ENCODE results near the gene CD274.
"Not testable (repeated sequence)": the region's sequence is repeated elsewhere in the genome, so short reads cannot be mapped to it uniquely, and the experiment has no call there.

The CD274 gene

DNA sequence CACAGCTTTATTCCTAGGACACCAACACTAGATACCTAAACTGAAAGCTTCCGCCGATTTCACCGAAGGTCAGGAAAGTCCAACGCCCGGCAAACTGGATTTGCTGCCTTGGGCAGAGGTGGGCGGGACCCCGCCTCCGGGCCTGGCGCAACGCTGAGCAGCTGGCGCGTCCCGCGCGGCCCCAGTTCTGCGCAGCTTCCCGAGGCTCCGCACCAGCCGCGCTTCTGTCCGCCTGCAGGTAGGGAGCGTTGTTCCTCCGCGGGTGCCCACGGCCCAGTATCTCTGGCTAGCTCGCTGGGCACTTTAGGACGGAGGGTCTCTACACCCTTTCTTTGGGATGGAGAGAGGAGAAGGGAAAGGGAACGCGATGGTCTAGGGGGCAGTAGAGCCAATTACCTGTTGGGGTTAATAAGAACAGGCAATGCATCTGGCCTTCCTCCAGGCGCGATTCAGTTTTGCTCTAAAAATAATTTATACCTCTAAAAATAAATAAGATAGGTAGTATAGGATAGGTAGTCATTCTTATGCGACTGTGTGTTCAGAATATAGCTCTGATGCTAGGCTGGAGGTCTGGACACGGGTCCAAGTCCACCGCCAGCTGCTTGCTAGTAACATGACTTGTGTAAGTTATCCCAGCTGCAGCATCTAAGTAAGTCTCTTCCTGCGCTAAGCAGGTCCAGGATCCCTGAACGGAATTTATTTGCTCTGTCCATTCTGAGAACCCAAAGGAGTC lies at the start of gene CD274:
Gene CD274, plus strand, starts transcription at position 184 of the 733 bp plus-strand sequence. CDS start 5,572 bp downstream, outside the sequence.
- peak; percentile 85 for DNase-seq

DNA sequence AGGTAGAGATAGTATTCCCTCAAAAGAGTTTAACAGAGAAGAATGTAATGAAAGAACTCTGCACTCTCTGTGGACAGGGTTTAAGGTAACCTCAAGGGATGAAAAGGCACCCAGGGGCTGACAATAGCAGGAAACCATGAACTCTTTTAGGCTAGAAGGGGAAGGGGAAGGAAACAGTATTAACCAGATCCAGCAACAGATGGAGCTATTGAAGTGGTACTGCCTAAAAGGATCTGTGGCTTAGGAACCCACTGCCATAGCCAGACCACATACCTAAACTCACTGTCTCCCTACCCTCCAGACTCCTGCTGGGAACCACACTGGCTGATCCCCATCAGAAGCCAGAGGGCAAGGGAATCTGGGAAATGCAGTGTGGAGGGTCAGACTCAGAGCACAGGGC lies 48.1 kb upstream of the CD274 start:
- DNase-seq, result no peak

DNA sequence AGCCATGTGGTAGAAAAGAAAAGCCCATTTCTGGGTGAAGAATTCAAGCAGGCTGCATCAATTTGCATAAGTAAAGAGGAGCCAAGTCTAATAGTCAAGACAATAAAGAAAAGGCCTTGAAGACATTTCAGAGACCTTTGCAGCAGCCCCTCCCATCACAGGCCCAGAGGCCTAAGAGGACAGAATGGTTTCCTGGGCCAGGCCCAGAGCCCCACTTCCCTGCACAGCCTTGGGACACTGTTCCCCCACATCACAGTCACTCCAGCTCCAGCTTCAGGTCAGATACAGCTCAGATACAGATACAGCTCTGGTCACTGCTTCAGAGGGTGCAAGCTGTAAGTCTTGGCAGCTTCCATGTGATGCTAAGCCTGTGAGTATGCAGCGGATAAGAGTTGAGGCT lies 41.7 kb upstream of the CD274 start:
- DNase-seq, result no peak

DNA sequence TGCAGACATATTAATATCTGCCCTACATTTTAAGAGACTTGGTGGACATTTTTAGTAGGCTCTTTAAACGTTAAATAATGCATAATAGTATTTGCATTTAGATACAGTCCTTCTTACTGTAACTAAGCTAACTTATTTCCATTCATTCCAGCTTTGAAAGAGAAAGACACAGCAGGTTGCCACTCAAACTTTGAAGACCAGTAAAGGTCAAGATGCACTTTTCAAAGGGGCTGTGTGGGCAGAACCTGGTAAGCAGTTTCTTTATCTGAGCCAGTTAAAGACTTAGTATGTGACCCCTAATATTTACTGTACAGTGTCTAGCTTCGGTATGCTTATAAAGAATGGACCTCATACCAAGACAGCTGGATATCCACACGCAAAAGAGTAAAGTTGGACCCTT lies 33.4 kb upstream of the CD274 start:
- no peak for DNase-seq

DNA sequence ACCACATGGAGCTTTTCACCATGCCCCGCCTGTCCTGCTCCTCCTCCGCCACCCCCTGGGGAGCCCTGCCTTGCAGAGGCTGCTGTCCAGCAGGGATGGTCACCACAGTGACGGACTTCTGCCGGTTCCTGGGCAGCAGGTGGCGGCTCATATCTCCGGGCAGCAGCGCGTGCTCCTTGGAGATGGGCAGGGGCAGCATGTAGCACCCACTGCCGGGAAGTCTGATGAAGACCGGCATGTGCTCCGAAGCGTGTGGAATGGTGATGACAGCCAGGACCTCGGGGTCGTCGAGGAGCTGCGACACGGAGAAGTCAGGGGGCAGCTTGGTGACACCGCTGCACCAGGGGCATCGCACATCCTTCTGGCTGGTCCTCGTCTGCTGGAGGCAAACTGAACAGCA lies 31.9 kb upstream of the CD274 start:
- no peak for DNase-seq

DNA sequence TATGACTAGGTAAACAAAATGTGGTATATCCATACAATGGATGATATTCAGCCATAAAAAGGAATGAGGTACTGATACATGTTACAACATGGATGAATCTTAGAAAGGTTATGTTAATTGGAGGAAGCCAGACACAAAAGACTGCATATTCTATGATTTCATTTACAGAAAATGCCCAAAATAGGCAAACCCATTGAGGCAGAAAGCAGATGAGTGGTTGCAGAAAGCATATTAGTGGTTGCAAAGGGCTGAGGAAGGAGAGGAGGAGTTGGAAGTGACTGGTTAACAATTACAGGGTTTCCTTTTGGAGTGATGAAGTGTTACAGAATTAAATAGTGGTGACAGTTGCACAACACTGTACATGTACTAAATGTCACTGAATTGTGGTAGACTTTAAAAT lies 30.4 kb upstream of the CD274 start:
- no peak for DNase-seq

DNA sequence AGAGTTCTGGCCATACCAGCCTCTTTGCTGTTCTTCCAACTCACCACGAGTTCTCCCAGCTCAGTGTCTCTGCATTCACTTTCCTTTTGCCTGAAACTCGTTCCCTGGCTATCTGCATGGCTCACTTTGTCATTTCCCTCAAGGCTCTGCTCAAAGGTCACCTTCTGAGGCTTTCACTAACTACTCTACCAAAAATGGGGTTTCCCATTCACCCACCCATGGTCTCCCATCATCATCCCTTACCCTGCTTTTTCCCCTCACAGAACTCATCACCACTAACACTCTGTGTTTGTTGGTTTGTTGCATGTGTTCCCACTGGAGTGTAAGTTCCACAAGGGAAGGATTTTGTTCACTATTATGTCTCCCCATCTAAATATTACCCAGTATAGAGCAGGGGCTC lies 29.2 kb upstream of the CD274 start:
- no peak for DNase-seq

DNA sequence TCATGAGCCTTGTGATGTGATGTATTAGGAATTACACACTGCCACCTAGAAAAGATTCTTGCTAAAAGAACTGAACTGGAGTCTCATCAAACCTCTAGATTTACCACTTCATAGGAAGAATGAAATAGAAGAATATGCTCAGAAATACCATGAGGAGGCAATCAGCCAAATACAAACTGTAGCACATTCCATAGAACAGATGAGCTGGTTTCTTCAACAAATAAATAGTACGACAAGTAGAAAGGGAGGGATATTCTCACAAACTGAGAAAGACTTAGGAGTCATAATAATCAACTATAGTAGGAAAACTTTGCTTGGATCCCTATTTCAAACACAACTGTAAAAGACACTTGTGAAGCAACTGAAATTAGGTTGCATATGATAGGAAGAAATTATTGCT lies 28.1 kb upstream of the CD274 start:
- DNase-seq, result no peak

DNA sequence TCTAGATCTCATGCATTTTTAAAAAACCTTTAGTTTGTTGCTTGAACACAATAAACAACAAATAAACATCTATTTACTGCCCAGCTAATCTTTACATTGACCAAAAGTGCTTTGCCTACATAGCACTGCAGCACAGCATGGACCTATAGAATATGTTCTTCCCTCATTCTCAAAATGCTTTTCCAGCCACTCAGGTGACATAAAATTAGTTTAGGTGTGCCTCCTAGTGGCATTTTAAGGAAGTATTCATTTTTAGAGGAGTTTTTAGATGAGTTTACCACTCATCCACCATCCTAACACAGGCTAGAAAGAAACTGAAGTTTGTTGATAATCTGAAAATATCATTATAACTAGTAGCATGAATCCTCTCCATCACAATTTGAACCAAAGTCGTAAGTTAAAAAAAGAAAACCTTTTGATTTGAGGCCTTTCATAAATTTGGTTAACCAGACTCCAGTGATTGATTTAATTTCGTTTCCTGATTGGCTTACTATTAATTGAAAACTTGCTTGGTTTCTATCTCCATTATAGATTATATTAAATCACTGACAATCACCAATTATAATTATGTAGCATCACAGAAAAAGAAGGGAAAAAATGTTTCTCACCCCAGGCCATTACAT lies 25.2 kb upstream of the CD274 start:
- no peak for DNase-seq

DNA sequence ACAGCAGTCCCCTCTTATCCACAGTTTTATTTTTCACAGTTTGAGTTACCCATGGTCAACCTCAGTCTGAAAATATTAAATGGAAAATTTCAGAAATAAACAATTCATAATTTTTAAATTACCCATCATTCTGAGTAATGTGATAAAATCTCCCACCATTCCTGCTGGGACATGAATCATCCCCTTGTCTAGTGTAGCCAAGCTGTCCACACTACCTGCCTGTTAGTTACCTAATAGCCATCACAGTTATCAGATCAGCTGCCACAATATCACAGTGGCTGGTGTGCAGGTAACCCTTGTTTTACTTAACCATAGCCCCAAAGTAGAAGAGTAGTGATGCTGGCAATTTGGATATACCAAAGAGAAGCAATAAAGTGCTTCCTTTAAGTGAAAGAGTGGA lies 23.3 kb upstream of the CD274 start:
- no peak for DNase-seq

DNA sequence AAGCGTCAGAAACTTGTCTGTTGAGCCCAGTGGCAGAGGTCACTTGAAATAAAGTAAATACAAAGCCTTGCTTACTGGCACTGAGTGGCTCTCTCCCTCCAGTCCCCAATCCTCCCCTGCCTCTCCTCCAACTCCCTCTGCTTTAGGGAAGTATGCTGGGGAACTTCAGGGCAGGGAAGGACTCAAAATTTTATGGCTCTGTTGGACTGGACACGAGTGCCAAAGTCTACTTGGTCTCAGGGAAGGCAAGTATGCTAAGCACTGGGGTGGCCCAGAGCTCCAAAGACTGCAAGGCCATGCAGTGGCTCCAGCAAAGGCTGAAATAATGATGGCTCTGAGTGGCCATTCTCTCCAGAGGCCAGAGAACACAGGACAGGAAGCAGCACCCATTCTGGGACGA lies 22.2 kb upstream of the CD274 start:
- DNase-seq, result no peak

DNA sequence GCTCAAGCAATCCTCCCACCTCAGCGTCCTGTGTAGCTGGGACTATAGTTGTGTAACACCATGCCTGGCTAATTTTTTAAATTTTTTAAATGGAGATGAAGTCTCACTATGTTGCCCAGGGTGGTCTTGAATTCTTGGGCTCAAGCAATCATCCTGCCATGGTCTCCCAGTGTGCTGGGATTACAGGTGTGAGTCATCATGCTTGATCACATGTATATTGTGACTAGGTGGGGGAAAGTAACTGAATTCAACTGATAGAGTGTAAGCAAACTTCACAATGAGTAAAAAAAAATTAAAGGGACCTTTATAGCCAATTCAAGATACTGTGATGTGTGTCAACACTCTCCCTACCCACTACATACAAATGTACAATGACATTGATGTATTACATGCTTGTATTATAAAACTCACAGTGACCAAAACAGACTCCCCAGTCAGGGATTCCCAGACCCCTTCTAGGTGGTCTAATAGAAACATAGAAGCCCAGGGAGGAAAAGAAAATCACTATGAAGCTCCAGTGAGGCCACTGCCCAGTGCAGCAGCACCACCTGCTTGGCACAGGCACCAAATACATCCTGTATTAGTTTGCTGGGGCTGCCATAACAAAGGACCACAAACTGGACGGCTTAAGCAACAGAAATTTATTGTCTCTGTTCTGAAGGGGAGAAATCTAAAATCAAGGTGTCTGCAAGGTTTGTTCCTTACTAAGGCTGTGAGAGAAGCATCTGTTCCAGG lies 21.4 kb upstream of the CD274 start:
- no peak for DNase-seq

DNA sequence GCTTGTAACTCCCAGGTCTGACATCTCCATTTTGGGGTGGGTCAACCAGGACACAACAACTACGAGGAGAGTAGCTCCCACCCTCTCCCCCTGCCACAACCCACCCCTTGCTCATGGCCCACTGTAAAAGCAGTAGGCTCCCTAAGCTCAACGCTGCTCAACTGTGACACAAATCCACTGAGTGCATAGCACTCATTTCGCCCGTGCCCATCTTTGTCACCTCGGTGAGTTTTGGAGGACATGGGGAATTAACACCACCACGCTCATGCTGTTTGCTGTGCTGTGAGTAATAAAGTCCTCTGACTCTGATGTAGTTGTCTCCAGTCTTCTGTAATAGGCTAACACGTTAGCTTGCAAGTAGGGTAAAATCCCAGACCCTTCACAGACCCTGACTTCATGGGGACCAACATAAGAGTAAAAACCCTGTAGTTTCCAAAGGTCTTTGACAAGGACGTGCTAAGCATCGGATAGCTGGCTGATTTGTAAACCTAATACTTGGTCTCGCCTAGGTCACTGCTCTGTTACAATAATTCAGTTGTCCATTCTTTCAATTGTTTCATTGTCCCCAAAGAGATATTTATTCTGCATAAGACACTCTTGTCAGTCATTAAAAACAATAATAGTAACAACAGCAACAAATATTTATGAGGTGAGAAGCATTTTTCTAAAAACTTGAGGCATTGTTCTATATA lies 20.3 kb upstream of the CD274 start:
- DNase-seq, result no peak

DNA sequence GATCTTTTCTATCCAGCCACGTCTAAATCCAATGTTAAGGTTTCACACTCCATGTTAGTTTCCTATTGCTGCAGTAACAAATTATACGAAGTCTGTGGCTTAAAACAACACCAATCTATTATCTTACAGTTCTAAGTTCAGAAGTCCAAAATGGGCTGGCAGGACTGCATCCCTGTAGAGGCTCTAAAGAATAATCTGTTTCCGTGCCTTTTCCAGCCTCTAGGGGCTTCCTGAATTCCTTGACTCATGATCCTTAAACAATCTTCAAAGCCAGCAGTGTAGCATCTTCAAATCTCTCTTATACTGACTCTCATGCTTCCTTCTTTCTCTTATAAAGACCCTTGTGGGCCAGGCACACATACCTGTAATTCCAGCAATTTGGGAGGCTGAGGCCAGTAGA lies 19.4 kb upstream of the CD274 start:
- no peak for DNase-seq

DNA sequence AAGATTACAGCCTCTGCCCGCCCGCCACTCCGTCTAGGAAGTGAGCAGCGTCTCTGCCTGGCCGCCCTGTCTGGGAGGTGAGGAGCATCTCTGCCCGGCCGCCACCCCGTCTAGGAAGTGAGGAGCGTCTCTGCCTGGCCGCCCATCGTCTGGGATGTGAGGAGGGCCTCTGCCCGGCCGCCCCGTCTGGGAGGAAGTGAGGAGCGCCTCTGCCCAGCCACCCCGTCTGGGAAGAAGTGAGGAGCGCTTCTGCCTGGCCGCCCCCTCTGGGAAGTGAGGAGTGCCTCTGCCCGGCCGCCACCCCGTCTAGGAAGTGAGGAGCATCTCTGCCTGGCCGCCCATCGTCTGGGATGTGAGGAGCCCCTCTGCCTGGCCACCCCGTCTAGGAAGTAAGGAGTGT lies 17.5 kb upstream of the CD274 start:
- not testable (repeated sequence) for DNase-seq

DNA sequence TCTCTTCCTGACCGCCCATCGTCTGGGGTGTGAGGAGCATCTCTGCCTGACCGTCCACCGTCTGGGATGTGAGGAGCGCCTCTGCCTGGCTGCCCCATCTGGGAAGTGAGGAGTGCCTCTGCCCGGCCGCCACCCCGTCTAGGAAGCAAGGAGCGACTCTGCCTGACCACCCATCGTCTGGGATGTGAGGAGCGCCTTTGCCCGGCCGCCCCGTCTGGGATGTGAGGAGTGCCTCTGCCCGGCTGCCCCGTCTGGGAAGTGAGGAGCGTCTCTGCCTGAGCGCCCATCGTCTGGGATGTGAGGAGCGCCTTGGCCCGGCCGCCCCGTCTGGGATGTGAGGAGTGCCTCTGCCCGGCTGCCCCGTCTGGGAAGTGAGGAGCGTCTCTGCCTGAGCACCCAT lies 17.0 kb upstream of the CD274 start:
- not testable (repeated sequence) for DNase-seq

DNA sequence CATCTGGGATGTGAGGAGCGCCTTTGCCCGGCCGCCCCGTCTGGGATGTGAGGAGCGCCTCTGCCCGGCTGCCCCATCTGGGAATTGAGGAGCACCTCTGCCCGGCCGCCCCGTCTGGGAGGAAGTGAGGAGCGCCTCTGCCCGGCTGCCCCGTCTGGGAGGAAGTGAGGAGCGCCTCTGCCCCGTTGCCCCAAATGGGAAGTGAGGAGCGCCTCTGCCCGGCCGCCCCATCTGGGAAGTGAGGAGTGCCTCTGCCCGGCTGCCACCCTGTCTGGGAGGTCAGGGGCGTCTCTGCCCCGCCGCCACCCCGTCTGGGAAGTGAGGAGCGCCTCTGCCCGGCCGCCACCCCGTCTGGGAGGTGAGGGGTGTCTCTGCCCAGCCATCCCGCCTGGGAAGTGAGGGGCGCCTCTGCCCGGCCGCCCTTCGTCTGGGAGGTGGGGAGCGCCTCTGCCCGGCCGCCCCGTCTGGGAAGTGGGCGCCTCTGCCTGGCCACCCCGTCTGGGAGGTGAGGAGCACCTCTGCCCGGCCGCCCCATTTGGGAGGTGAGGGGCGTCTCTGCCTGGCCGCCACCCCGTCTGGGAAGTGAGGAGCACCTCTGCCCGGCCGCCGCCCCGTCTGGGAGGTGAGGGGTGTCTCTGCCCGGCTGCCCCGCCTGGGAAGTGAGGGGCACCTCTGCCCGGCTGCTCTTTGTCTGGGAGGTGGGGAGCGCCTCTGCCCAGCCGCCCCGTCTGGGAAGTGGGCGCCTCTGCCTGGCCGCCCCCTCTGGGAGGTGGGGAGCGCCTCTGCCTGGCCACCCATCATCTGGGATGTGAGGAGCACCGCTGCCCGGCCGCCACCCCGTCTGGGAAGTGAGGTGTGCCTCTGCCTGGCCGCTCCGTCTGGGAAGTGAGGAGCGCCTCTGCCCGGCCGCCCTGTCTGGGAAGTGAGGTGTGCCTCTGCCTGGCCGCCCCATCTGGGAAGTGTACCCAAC lies 16.2 kb upstream of the CD274 start:
- not testable (repeated sequence) for DNase-seq

DNA sequence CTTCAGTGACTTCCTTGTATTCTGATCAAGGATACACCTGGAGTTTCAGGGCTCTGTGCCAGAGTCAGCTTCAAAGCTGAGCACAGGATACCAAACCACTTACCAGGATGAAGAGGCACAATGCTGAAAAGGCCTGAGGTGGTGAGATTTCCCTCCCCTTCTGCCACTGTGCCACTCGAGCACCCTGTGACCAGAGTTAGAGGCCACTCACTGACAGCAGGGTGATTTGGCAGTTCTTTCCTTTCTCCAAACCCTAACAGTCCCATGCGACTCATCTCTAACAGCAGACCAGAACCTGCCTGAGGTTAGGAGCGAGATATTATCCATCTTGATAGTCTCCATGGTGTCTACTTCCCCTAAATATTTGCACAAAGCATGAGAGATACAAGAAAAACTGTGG lies 14.4 kb upstream of the CD274 start:
- no peak for DNase-seq

DNA sequence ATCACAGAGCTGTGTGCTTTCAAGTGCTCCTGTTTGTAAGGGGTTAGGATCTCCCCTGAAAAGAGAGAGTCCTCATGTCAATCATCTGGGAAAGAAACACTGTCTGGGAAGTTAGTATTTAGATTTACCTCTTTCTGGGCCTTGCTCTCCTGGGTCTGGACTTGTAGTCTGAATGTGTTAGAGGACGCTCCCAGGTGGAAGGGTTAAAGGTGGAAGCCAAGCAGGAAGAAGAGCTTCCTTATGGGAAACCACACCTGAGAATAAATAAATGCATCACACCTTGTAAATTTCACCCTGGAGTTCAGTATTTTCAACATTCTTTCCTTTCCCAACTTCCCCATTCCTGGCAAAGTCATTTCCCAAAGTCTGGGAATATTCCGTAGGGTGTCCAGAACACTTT lies 13.9 kb upstream of the CD274 start:
- DNase-seq, result no peak

DNA sequence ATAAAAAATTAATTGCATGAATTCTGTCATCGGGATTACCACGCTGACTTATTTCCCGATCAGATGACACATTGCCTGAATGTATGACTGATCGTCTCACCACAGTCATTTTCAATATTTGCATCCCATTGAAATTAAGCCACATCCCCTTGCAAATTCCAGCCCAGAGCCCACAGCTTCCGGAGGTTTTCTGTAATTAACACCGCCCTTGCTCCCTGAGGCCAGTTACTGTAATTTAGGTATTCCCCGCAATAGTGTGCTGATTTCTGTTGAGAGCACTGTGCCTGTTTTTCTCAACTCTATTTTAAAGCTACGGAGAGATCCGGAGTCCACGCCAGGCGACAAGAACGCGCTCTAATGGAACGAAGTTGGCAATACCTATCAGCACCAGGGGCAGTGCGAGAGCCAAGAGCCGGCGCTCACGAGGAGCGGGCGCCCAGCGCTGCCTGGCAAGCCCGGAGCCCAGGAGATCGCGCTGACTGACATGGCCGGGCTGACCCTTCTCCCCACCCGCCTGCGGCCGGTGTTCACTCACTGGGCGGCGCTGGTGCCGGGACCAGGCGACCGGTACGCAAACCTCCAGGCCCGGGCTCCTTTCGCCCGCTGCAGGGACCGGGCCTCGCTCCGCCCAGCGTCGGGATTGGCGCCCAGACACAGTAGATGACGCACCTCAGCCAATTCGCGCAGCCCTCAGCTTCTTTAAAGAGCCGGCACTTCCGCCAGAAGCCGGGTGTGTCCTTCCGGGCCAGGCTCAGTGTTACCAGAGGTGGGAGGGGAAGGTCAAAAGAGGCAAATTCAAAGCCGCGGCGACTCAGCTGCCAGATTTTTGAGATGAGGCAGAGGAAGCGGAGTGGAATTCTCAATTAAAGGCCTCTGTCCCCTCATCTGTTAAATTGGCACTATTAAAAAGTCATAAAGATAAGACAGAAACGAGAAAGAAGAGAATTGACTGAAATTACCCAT lies 12.8 kb upstream of the CD274 start, which contains the start of gene PLGRKT:
Gene PLGRKT, minus strand, starts transcription at position 672 of the 963 bp plus-strand sequence. CDS start 5,948 bp downstream, outside the sequence.
- DNase-seq, result peak; percentile 92

All from stimulated activated CD4-positive, alpha-beta T cell treated with anti-CD3 and anti-CD28 coated beads, Interleukin-1b, Interleukin-23, amount 100 ng/mL, for 48 hours (primary cell).